Peyer's patch (tissue), 4 donors: Measurements from ENCODE around the gene TRPV4.

Source experiments
- CTCF ChIP-seq, 6 experiments: fragments of 450-650 bp in 4 of 6; fragments of 200-600 bp in 2 of 6; sonication (generic) in 1 of 6; IDR thresholded peaks; one replicate each; pipeline ENCODE4 v1.5.1; 2017 to 2019; ENCODE audit warnings: antibody characterized with exemption in 6 of 6, mild to moderate bottlenecking in 3 of 6, moderate library complexity in 1 of 6
- POLR2A ChIP-seq, 2 donors: fragments of 450-650 bp; IDR thresholded peaks; one replicate each; pipeline ENCODE4 v1.5.1; 2017; ENCODE audit warnings: antibody characterized with exemption in 2 of 2, mild to moderate bottlenecking in 2 of 2, moderate library complexity in 2 of 2

GRCh38 chr12:109770104-109770860, 62.9 kb downstream of the TRPV4 start:
- TF ChIP-seq CTCF (IDR thresholded peaks at IDR 0.05) (no peak), POLR2A (IDR thresholded peaks at IDR 0.05) (no peak)
